HCT116 (cell line): ENCODE data around the gene CTBP2. TPM values are rescaled to one million over a fixed set of nuclear protein-coding genes. Genes with fewer than 3 reads are reported as not detected.

Experiments used
- ATAC-seq: fragments of 200-7000 bp; cut with Tn5 transposase; 2 replicates; pipeline ENCODE4 v1.9.1; 2020; ENCODE audit warnings: mild to moderate bottlenecking, moderate library complexity
- BruUV-seq: library from RNA; stranded (reverse); fragments of 400-500 nt; replicated peaks from 2 replicates; lab custom pipeline; 2021; lab: Mats Ljungman, UMichigan
- CTCF ChIA-PET: fragments of 300-600 bp; sonication (Branson Sonifier 250); formaldehyde crosslinking; loops from one replicate; lab custom pipeline; 2021; ENCODE audit warnings: antibody characterized with exemption; lab: Charles Lee
- POLR2A ChIA-PET: fragments of 300-600, 350-600 bp; sonication (Branson Sonifier 250); formaldehyde crosslinking; loops from one replicate; lab custom pipeline; 2021; ENCODE audit warnings: antibody characterized with exemption; lab: Charles Lee
- RAD21 ChIA-PET, 2 experiments: fragments of 300-600 bp; sonication (Branson Sonifier 250); formaldehyde crosslinking; loops; one replicate each; lab custom pipeline; 2023; ENCODE audit warnings: low total read pairs in 2 of 2; ENCODE audit not compliant: uncharacterized antibody in 2 of 2, unreplicated experiment in 2 of 2, low non-redundant PET in 1 of 2; lab: Charles Lee
- DNase-seq: peaks from one replicate; pipeline ENCODE4 v3.0.0-alpha.2; 2010; ENCODE audit warnings: low read depth, low spot score
- H2AFZ ChIP-seq: fragments of 200-600 bp; shearing (Covaris generic), sonication (generic); 2 replicates; pipeline ENCODE4 v1.6.1; 2017; ENCODE audit warnings: low read depth, mixed run types, mixed read lengths, antibody characterized with exemption, low read length; ENCODE audit not compliant: poor library complexity, severe bottlenecking
- H3K27ac ChIP-seq: 2 replicates; pipeline ENCODE4 v1.5.1; 2012; ENCODE audit warnings: low read depth, low read length
- H3K27me3 ChIP-seq: fragments of 200-600 bp; sonication (generic); 2 replicates; pipeline ENCODE4 v1.6.1; 2016; ENCODE audit warnings: mixed run types, low read length, mixed read lengths; ENCODE audit not compliant: insufficient read depth
- H3K36me3 ChIP-seq, 2 experiments: fragments of 200-500 bp in 1 of 2; fragments of 200-600 bp in 1 of 2; sonication (Bioruptor generic) in 1 of 2; sonication (generic) in 1 of 2; 2 replicates each; pipeline versions ENCODE4 v1.5.1 to v1.6.1; 2014 to 2016; ENCODE audit warnings: low read length in 2 of 2, inconsistent platforms in 1 of 2, mixed read lengths in 1 of 2, mixed run types in 1 of 2; ENCODE audit not compliant: insufficient read depth in 2 of 2, control insufficient read depth in 1 of 2
- H3K4me1 ChIP-seq, 2 experiments: fragments of 200-600 bp in 1 of 2; sonication (generic) in 1 of 2; 2 replicates each; pipeline versions ENCODE4 v1.5.1 to v1.6.1; 2012 to 2017; ENCODE audit warnings: low read length in 2 of 2, inconsistent platforms in 1 of 2, mild to moderate bottlenecking in 1 of 2, mixed read lengths in 1 of 2, mixed run types in 1 of 2, moderate library complexity in 1 of 2; ENCODE audit not compliant: insufficient read depth in 2 of 2, control insufficient read depth in 1 of 2
- H3K4me2 ChIP-seq: fragments of 200-600 bp; sonication (generic); 2 replicates; pipeline ENCODE4 v1.6.1; 2017; ENCODE audit warnings: mixed run types, low read length, mixed read lengths
- H3K4me3 ChIP-seq, 2 experiments: fragments of 200-600 bp in 1 of 2; sonication (generic) in 1 of 2; replicated peaks in 1 of 2; 2 replicates each; pipeline ENCODE4 v1.5.1; 2011 to 2016; ENCODE audit warnings: low read length in 2 of 2, control low read depth in 1 of 2, low read depth in 1 of 2, mild to moderate bottlenecking in 1 of 2, mixed read lengths in 1 of 2, mixed run types in 1 of 2
- H3K79me2 ChIP-seq: fragments of 200-600 bp; sonication (generic); 2 replicates; pipeline ENCODE4 v1.6.1; 2017; ENCODE audit warnings: mild to moderate bottlenecking, mixed run types, low read length, moderate library complexity, mixed read lengths; ENCODE audit not compliant: insufficient read depth
- H3K9ac ChIP-seq: fragments of 200-600 bp; sonication (generic); 2 replicates; pipeline ENCODE4 v1.6.1; 2016; ENCODE audit warnings: low read length, mixed read lengths
- H3K9me2 ChIP-seq: fragments of 200-600 bp; sonication (generic), shearing (Covaris generic); 2 replicates; pipeline ENCODE4 v1.6.1; 2017; ENCODE audit warnings: mixed run types, mild to moderate bottlenecking, moderate library complexity; ENCODE audit not compliant: insufficient read depth
- H3K9me3 ChIP-seq, 2 experiments: fragments of 200-500 bp in 1 of 2; fragments of 200-600 bp in 1 of 2; sonication (Bioruptor generic) in 1 of 2; sonication (generic) in 1 of 2; 2 replicates each; pipeline ENCODE4 v1.6.1; 2014 to 2017; ENCODE audit warnings: low read length in 2 of 2, mixed read lengths in 2 of 2, inconsistent platforms in 1 of 2, low read depth in 1 of 2, mild to moderate bottlenecking in 1 of 2, mixed run types in 1 of 2, moderate library complexity in 1 of 2; ENCODE audit not compliant: control insufficient read depth in 1 of 2, insufficient read depth in 1 of 2
- H4K20me1 ChIP-seq: fragments of 200-600 bp; sonication (generic), shearing (Covaris generic); 2 replicates; pipeline ENCODE4 v1.6.1; 2017; ENCODE audit warnings: mixed run types, mild to moderate bottlenecking, moderate library complexity; ENCODE audit not compliant: insufficient read depth
- ATF3 ChIP-seq: IDR thresholded peaks from 2 replicates; pipeline ENCODE4 v1.6.1; 2012
- CBX3 ChIP-seq: IDR thresholded peaks from 2 replicates; pipeline ENCODE4 v1.6.1; 2012; ENCODE audit warnings: low read depth
- CEBPB ChIP-seq: IDR thresholded peaks from 2 replicates; pipeline ENCODE4 v1.6.1; 2012; ENCODE audit warnings: low read depth
- CTCF ChIP-seq, 3 experiments: fragments of 200-600 bp in 1 of 3; sonication (generic) in 1 of 3; IDR thresholded peaks in 2 of 3; conservative IDR thresholded peaks in 1 of 3; 2 replicates each; pipeline ENCODE4 v1.5.1; 2012 to 2017; ENCODE audit warnings: low read depth in 2 of 3, low read length in 2 of 3, antibody characterized with exemption in 1 of 3, borderline replicate concordance in 1 of 3, control low read depth in 1 of 3, mild to moderate bottlenecking in 1 of 3, mixed read lengths in 1 of 3, mixed run types in 1 of 3, moderate library complexity in 1 of 3; ENCODE audit not compliant: insufficient read depth in 1 of 3
- EGR1 ChIP-seq: IDR thresholded peaks from 2 replicates; pipeline ENCODE4 v1.6.1; 2012; ENCODE audit warnings: low read depth
- FOSL1 ChIP-seq: IDR thresholded peaks from 2 replicates; pipeline ENCODE4 v1.6.1; 2012; ENCODE audit warnings: low read depth
- MAX ChIP-seq: IDR thresholded peaks from 2 replicates; pipeline ENCODE4 v1.6.1; 2012
- POLR2AphosphoS5 ChIP-seq: IDR thresholded peaks from 2 replicates; pipeline ENCODE4 v1.6.1; 2011; ENCODE audit warnings: mild to moderate bottlenecking, low read depth, low read length, moderate library complexity
- REST ChIP-seq: IDR thresholded peaks from 2 replicates; pipeline ENCODE4 v1.6.1; 2012; ENCODE audit warnings: low read depth
- SP1 ChIP-seq: IDR thresholded peaks from 2 replicates; pipeline ENCODE4 v1.6.1; 2012; ENCODE audit warnings: low read depth
- TCF7L2 ChIP-seq: IDR thresholded peaks from 2 replicates; pipeline ENCODE4 v1.7.0; 2011; ENCODE audit warnings: borderline replicate concordance, inconsistent platforms; ENCODE audit not compliant: insufficient read depth, insufficient read length; ENCODE audit errors: extremely low read depth
- YY1 ChIP-seq: IDR thresholded peaks from 2 replicates; pipeline ENCODE4 v1.6.1; 2011; ENCODE audit warnings: low read length, low read depth, moderate library complexity, mild to moderate bottlenecking; ENCODE audit not compliant: insufficient replicate concordance; ENCODE audit errors: extremely low read depth
- ZNF274 ChIP-seq: fragments of 200-500 bp; sonication (Bioruptor generic); IDR thresholded peaks from 2 replicates; pipeline ENCODE4 v1.6.1; 2014; ENCODE audit warnings: mild to moderate bottlenecking, low read depth, low read length, inconsistent platforms
- intact Hi-C: fragments of 100-400 bp; cut with micrococcal nuclease; formaldehyde crosslinking; loops from 2 replicates; pipeline ENCODE4 v1.10.0; 2022
- total RNA-seq: library from RNA; stranded (reverse); gene quantifications from one replicate; pipeline ENCODE4 v1.2.1, GENCODE V29; 2021; ENCODE audit not compliant: unreplicated experiment

Gene CTBP2
- total RNA-seq, 1 experiment from 2014 or later, result 144 TPM

GRCh38 chr10:125050383-125050782 lies 110.0 kb downstream of the CTBP2 start:
- intact Hi-C loops, result no loop called here
- no peak for ATAC-seq
- Histone ChIP-seq H3K9me3 (no peaks in the 10 kb centered on the region), H3K27me3 (no peaks in the 10 kb centered on the region), H3K9me2 (no peaks in the 10 kb centered on the region), H3K36me3 (0 out of 4 replicates have a peak, but pooled peaks cover 0 to 3% of the 10 kb centered on the region in 2 experiments), H2AFZ (no peak overlapping the region), H3K4me3 (no peak overlapping the region), H3K4me1 (peaks cover 28 to 37% of the 10 kb centered on the region in 2 experiments), H3K79me2 (peaks cover 92% of the 10 kb centered on the region), H4K20me1 (no peaks in the 10 kb centered on the region; the same call in 1 of the 2 replicates), H3K27ac (no peak overlapping the region), H3K4me2 (no peak overlapping the region), H3K9ac (no peak overlapping the region)
- ChIA-PET POLR2A (no interaction called here), RAD21 (no interaction called here), CTCF (interaction anchor here (1.2 to 2.0 kb wide), 3 partner anchors 11 to 14 kb away, joined by 3 to 11 read pairs (median 4); no protein-coding TSS in a partner anchor)
- BruUV-seq, result no TSS peak
- no peak for DNase-seq
- TF ChIP-seq ZNF274, result no peak
- no peak for TF ChIP-seq POLR2AphosphoS5
- TF ChIP-seq CBX3, result no peak
- TF ChIP-seq CEBPB, result no peak
- TF ChIP-seq MAX, result no peak
- TF ChIP-seq ATF3, result no peak
- no peak for TF ChIP-seq EGR1
- TF ChIP-seq REST, result no peak
- TF ChIP-seq CTCF (IDR thresholded peaks at IDR 0.05 in 2 of 3, conservative IDR thresholded peaks at IDR 0.05 in 1 of 3; ENCODE audit: borderline replicate concordance in 1 of 3, insufficient read depth in 1 of 3, low read depth in 2 of 3, low read length in 2 of 3), result no peak
- no peak for TF ChIP-seq YY1
- TF ChIP-seq SP1, result no peak
- TF ChIP-seq TCF7L2, result no peak
- no peak for TF ChIP-seq FOSL1
